ENCODE results near the gene UBC. TPM values are rescaled to one million over a fixed set of nuclear protein-coding genes. Genes with fewer than 3 reads are reported as not detected.
"Not testable (repeated sequence)": the region's sequence is repeated elsewhere in the genome, so short reads cannot be mapped to it uniquely, and the experiment has no call there.

UBC gene
- total RNA-seq, 1 donor from 2014 or later = 1,214 TPM

DNA sequence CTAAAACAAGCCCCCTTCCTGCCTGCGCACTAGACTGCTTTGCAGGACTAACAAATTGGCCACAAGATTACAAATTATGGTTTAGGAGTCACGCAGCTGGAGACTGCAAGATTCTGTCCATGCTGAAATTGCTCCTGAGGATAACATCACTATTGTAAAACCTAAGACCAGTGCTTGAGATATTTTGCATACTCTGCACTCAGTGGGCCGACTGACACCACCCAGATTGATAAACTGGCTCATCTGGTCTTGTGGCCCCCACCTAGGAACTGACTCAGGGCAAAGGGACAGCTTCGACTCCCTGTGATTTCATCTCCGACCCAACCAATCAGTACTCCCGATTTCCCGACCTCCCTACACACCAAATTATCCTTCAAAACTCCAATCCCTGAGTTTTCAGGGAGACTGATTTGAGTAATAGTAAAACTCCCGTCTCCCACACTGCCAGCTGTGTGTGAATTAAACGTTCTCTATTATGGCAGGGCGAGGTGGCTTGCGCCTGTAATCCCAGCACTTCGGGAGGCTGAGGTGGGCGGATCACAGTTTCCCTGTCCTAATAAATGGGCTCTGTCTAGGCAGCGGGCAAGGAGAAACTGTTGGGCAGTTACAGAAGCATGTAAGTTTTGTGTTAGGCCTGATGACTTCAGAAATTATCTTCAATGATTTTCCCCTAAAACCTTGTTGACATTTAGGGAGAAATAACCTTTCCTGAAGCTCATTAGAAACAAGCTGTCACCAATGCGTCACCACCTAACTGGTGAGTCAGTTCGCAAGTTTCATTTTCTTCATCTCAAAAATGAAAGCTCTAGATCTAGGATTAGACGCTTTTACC lies 5.3 kb upstream of the UBC start:
- Histone ChIP-seq H4K20me1 (ENCODE audit: insufficient read depth, low read length) (no peaks in the 10 kb centered on the region), H3K9ac (ENCODE audit: low read length) (peak overlapping the region; percentile 61), H3K27me3 (ENCODE audit: insufficient read depth, low read length) (no peaks in the 10 kb centered on the region), H3K4me2 (ENCODE audit: low read length) (peak overlapping the region; percentile 74), H3K36me3 (ENCODE audit: insufficient read depth, low read length) (no peaks in the 10 kb centered on the region), H3K27ac (ENCODE audit: low read depth, low read length) (peak overlapping the region; percentile 60), H2AFZ (ENCODE audit: low read depth, low read length) (peak overlapping the region; percentile 11), H3K4me3 (ENCODE audit: insufficient read depth, low read depth, low read length) (no peak overlapping the region), H3K4me1 (ENCODE audit: insufficient read depth, low read length) (peaks cover 59% of the 10 kb centered on the region), H3K79me2 (ENCODE audit: insufficient read depth, low read length) (peaks cover 11% of the 10 kb centered on the region), H3K9me3 (ENCODE audit: insufficient read depth, low read depth, low read length) (no peaks in the 10 kb centered on the region)
- Mint-ChIP-seq H3K27me3 (ENCODE audit: low read depth, unreplicated experiment) (no peaks in the 10 kb centered on the region), H3K4me1 (ENCODE audit: low read depth, unreplicated experiment) (peaks cover 49% of the 10 kb centered on the region), H3K36me3 (ENCODE audit: low read depth, unreplicated experiment) (no peaks in the 10 kb centered on the region), H3K4me3 (ENCODE audit: unreplicated experiment) (peak overlapping the region; percentile 41), H3K9me3 (ENCODE audit: unreplicated experiment) (no peaks in the 10 kb centered on the region), H3K27ac (ENCODE audit: unreplicated experiment) (peak overlapping the region; percentile 82)
- no peak for TF ChIP-seq EZH2 (IDR thresholded peaks at IDR 0.05; ENCODE audit: insufficient read depth, low read length)
- TF ChIP-seq, protein P1, sequence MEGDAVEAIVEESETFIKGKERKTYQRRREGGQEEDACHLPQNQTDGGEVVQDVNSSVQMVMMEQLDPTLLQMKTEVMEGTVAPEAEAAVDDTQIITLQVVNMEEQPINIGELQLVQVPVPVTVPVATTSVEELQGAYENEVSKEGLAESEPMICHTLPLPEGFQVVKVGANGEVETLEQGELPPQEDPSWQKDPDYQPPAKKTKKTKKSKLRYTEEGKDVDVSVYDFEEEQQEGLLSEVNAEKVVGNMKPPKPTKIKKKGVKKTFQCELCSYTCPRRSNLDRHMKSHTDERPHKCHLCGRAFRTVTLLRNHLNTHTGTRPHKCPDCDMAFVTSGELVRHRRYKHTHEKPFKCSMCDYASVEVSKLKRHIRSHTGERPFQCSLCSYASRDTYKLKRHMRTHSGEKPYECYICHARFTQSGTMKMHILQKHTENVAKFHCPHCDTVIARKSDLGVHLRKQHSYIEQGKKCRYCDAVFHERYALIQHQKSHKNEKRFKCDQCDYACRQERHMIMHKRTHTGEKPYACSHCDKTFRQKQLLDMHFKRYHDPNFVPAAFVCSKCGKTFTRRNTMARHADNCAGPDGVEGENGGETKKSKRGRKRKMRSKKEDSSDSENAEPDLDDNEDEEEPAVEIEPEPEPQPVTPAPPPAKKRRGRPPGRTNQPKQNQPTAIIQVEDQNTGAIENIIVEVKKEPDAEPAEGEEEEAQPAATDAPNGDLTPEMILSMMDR (IDR thresholded peaks at IDR 0.05; ENCODE audit: insufficient read depth, low read depth, low read length) = no peak
- FAIRE-seq = no peak
- peak; percentile 66 for DNase-seq (ENCODE audit: low read depth)

DNA sequence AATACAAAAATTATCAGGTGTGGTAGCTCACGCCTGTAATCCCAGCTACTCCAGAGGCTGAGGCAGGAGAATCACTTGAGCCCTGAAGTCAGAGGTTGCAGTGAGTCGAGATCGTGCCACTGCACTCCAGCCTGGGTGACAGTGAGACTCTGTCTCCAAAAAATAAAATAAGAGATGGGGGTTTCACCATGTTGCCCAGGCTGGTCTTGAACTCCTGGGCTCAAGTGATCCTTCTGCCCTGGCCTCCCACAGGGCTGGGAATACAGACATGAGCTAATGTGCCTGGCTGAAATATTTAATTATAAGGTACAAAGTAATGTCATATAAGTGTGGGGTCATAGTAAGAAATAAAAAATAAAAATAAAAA lies 4.2 kb upstream of the UBC start:
- H3K4me3 ChIP-seq (ENCODE audit: insufficient read depth, low read depth, low read length); DNase-seq (ENCODE audit: low read depth); H3K9me3 Mint-ChIP-seq (ENCODE audit: unreplicated experiment); H3K27me3 ChIP-seq (ENCODE audit: insufficient read depth, low read length); H4K20me1 ChIP-seq (ENCODE audit: insufficient read depth, low read length); H3K4me3 Mint-ChIP-seq (ENCODE audit: unreplicated experiment); FAIRE-seq; H3K9me3 ChIP-seq (ENCODE audit: insufficient read depth, low read depth, low read length); H3K36me3 Mint-ChIP-seq (ENCODE audit: low read depth, unreplicated experiment); H2AFZ ChIP-seq (ENCODE audit: low read depth, low read length); H3K36me3 ChIP-seq (ENCODE audit: insufficient read depth, low read length); H3K27me3 Mint-ChIP-seq (ENCODE audit: low read depth, unreplicated experiment); H3K9ac ChIP-seq (ENCODE audit: low read length): not testable (repeated sequence)
- Mint-ChIP-seq H3K27ac (ENCODE audit: unreplicated experiment) (peak overlapping the region; percentile 100), H3K4me1 (ENCODE audit: low read depth, unreplicated experiment) (peaks cover 44% of the 10 kb centered on the region)
- peaks cover 53% of the 10 kb centered on the region for H3K4me1 ChIP-seq (ENCODE audit: insufficient read depth, low read length)
- H3K79me2 ChIP-seq (ENCODE audit: insufficient read depth, low read length) = peaks cover 22% of the 10 kb centered on the region
- peak overlapping the region; percentile 100 for H3K27ac ChIP-seq (ENCODE audit: low read depth, low read length)
- H3K4me2 ChIP-seq (ENCODE audit: low read length) = peak overlapping the region; percentile 90

DNA sequence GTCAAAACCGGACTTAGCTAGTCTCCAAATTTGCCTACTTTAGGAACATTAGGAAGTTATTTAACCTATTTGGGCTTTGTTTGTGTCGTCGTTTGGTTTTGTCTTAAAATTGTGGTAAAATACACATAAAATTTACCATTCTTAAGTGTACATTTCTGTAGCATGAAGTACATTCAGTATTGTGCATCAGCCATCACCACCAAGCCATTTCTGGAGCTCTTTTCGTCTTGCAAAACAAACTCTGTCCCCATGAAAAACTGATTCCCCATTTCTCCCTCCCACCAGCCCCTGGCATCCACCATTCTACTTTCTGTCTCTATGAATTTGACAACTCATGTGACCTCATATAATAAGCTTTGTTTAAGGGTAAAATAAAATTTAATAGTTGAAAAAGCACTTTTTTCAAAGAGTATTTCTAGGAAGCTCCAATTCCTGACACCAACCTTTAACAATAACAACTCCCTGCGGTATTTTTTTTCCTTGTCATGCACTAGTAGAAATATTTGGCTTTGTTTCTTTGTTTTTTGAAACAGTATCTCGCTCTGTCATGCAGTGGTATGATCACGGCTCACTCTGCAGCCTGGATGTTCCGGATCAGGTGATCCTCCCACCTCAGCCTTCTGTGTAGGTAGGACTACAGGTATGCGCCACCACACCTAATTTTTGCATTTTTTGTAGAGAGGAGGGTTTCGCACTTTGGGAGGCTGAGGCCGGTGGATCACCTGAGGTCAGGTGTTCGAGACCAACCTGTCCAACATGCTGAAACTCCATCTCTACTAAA lies 3.6 kb upstream of the UBC start:
- H3K4me1 Mint-ChIP-seq (ENCODE audit: low read depth, unreplicated experiment) = peaks cover 44% of the 10 kb centered on the region
- peak overlapping the region; percentile 100 for H3K27ac Mint-ChIP-seq (ENCODE audit: unreplicated experiment)
- H3K9me3 Mint-ChIP-seq (ENCODE audit: unreplicated experiment) = no peaks in the 10 kb centered on the region
- peak overlapping the region; percentile 91 for H3K4me3 Mint-ChIP-seq (ENCODE audit: unreplicated experiment)
- H3K27me3 Mint-ChIP-seq (ENCODE audit: low read depth, unreplicated experiment) = no peaks in the 10 kb centered on the region
- Histone ChIP-seq H3K4me3 (ENCODE audit: insufficient read depth, low read depth, low read length) (peak overlapping the region; percentile 40), H3K9ac (ENCODE audit: low read length) (peak overlapping the region; percentile 79), H3K9me3 (ENCODE audit: insufficient read depth, low read depth, low read length) (no peaks in the 10 kb centered on the region), H3K79me2 (ENCODE audit: insufficient read depth, low read length) (peaks cover 28% of the 10 kb centered on the region), H3K27ac (ENCODE audit: low read depth, low read length) (peak overlapping the region; percentile 100), H3K36me3 (ENCODE audit: insufficient read depth, low read length) (peaks cover 5% of the 10 kb centered on the region), H3K4me2 (ENCODE audit: low read length) (peak overlapping the region; percentile 90), H4K20me1 (ENCODE audit: insufficient read depth, low read length) (peaks cover 14% of the 10 kb centered on the region), H2AFZ (ENCODE audit: low read depth, low read length) (peak overlapping the region; percentile 2), H3K4me1 (ENCODE audit: insufficient read depth, low read length) (peaks cover 53% of the 10 kb centered on the region), H3K27me3 (ENCODE audit: insufficient read depth, low read length) (peaks cover 6% of the 10 kb centered on the region)
- DNase-seq (ENCODE audit: low read depth) (no peak), FAIRE-seq (no peak)
- peaks cover 10% of the 10 kb centered on the region for H3K36me3 Mint-ChIP-seq (ENCODE audit: low read depth, unreplicated experiment)
- TF ChIP-seq, protein P1 (IDR thresholded peaks at IDR 0.05; ENCODE audit: insufficient read depth, low read depth, low read length) = no peak
- no peak for TF ChIP-seq EZH2 (IDR thresholded peaks at IDR 0.05; ENCODE audit: insufficient read depth, low read length)
